ENCODE results near the gene CEBPB. TPM values are rescaled to one million over a fixed set of nuclear protein-coding genes. Genes with fewer than 3 reads are reported as not detected.

CEBPB gene
- total RNA-seq, 2 donors from 2014 or later: 32.0 to 34.0 TPM

- no peaks in the 10 kb centered on the region for H3K27me3 ChIP-seq
- no peak for DNase-seq
- H3K9me3 ChIP-seq: no peaks in the 10 kb centered on the region
- peaks cover 14% of the 10 kb centered on the region for H3K4me1 ChIP-seq
- H3K4me3 ChIP-seq: no peak overlapping the region
- H3K36me3 ChIP-seq: no peaks in the 10 kb centered on the region
- H3K27ac ChIP-seq: no peak overlapping the region
- no peak overlapping the region for H3K9ac ChIP-seq (ENCODE audit: low read depth in 2 of 2, low read length in 2 of 2)
- intact Hi-C loops (cut with DNase I): no loop called here
- no peak for TF ChIP-seq CTCF (IDR thresholded peaks at IDR 0.05)
Observed at GRCh38 chr20:50145566-50145965, 45.1 kb upstream of the CEBPB start.

- intact Hi-C loops (cut with DNase I): no loop called here
- peaks cover 20% of the 10 kb centered on the region for H3K4me1 ChIP-seq
- no peaks in the 10 kb centered on the region for H3K27me3 ChIP-seq
- H3K9ac ChIP-seq (ENCODE audit: low read depth in 2 of 2, low read length in 2 of 2): peak overlapping the region in 1 of 2 donors; percentile 63
- H3K27ac ChIP-seq: peak overlapping the region; percentile 56
- no peak overlapping the region for H3K4me3 ChIP-seq
- H3K36me3 ChIP-seq: no peaks in the 10 kb centered on the region
- TF ChIP-seq CTCF (IDR thresholded peaks at IDR 0.05): no peak
- H3K9me3 ChIP-seq: no peaks in the 10 kb centered on the region
- DNase-seq: no peak
Observed at GRCh38 chr20:50146214-50146613, 44.4 kb upstream of the CEBPB start.

- H3K4me1 ChIP-seq: peaks cover 28% of the 10 kb centered on the region
- intact Hi-C loops (cut with DNase I): no loop called here
- peak; percentile 66 for DNase-seq
- H3K9me3 ChIP-seq: no peaks in the 10 kb centered on the region
- no peak for TF ChIP-seq CTCF (IDR thresholded peaks at IDR 0.05)
- H3K27ac ChIP-seq: peak overlapping the region; percentile 56
- no peaks in the 10 kb centered on the region for H3K36me3 ChIP-seq
- H3K4me3 ChIP-seq: no peak overlapping the region
- H3K27me3 ChIP-seq: no peaks in the 10 kb centered on the region
- peak overlapping the region; percentile 50 to 63 for H3K9ac ChIP-seq (ENCODE audit: low read depth in 2 of 2, low read length in 2 of 2)
Observed at GRCh38 chr20:50146732-50147662, 43.6 kb upstream of the CEBPB start.

GRCh38 chr20:50149481-50150254, 41.0 kb upstream of the CEBPB start:
- H3K4me3 ChIP-seq: no peak overlapping the region
- no peak for DNase-seq
- H3K9ac ChIP-seq (ENCODE audit: low read depth in 2 of 2, low read length in 2 of 2): peak overlapping the region in 1 of 2 donors; percentile 63
- H3K4me1 ChIP-seq: peaks cover 28% of the 10 kb centered on the region
- intact Hi-C loops (cut with DNase I): no loop called here
- no peaks in the 10 kb centered on the region for H3K27me3 ChIP-seq
- TF ChIP-seq CTCF (IDR thresholded peaks at IDR 0.05): no peak
- H3K36me3 ChIP-seq: no peaks in the 10 kb centered on the region
- H3K27ac ChIP-seq: peak overlapping the region; percentile 94
- H3K9me3 ChIP-seq: no peaks in the 10 kb centered on the region

- Histone ChIP-seq H3K9me3 (no peaks in the 10 kb centered on the region), H3K4me1 (peaks cover 28% of the 10 kb centered on the region), H3K27ac (peak overlapping the region; percentile 94), H3K36me3 (no peaks in the 10 kb centered on the region), H3K4me3 (no peak overlapping the region), H3K27me3 (no peaks in the 10 kb centered on the region), H3K9ac (ENCODE audit: low read depth in 2 of 2, low read length in 2 of 2) (peak overlapping the region; percentile 8 to 80)
- intact Hi-C loops (cut with DNase I): no loop called here
- no peak for TF ChIP-seq CTCF (IDR thresholded peaks at IDR 0.05)
- DNase-seq: peak; percentile 78
Observed at GRCh38 chr20:50151034-50151743, 39.4 kb upstream of the CEBPB start.
